GM10248 (cell line): ENCODE data around the gene SMTN.

Experiments
- CTCF ChIA-PET: fragments of 300-600 bp; sonication (Branson Sonifier 250); formaldehyde crosslinking; extraction: SDS; loops from one replicate; lab custom pipeline; 2021; ENCODE audit warnings: antibody characterized with exemption; lab: Yijun Ruan, JAX
- POLR2A ChIA-PET: fragments of 350-650 bp; sonication (Branson Sonifier 250); formaldehyde crosslinking; extraction: SDS; loops from one replicate; lab custom pipeline; 2020; ENCODE audit warnings: antibody characterized with exemption; lab: Yijun Ruan, JAX
- DNase-seq: peaks from one replicate; pipeline ENCODE4 v3.0.0; 2012; ENCODE audit errors: extremely low spot score
- TF ChIP-seq, protein P1 (sequence below): IDR thresholded peaks from 2 replicates; pipeline ENCODE4 v1.5.1; 2012; ENCODE audit warnings: mild to moderate bottlenecking, low read depth; ENCODE audit errors: extremely low read depth, missing control alignments, control extremely low read depth

The SMTN gene

DNA sequence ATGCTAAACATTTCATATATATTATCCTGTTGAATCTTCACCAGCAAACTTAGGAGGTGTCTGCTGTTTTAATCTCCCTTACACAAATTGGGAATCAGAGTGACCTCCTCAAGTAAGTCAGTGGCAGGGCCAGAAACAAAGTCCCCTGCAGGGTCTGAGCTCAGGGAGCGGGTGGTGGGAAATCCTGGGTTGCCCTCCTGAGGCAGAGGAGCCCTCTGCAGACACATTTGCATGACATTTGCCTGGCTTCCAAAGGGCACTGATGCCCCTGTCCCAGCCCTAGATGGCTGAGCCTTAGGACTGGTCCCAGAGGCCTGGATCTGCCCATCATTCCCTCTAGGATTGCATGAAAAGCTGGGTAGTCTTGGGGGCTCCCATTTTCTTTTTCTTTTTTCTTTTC is 39.5 kb downstream of the SMTN start:
- TF ChIP-seq, protein P1, sequence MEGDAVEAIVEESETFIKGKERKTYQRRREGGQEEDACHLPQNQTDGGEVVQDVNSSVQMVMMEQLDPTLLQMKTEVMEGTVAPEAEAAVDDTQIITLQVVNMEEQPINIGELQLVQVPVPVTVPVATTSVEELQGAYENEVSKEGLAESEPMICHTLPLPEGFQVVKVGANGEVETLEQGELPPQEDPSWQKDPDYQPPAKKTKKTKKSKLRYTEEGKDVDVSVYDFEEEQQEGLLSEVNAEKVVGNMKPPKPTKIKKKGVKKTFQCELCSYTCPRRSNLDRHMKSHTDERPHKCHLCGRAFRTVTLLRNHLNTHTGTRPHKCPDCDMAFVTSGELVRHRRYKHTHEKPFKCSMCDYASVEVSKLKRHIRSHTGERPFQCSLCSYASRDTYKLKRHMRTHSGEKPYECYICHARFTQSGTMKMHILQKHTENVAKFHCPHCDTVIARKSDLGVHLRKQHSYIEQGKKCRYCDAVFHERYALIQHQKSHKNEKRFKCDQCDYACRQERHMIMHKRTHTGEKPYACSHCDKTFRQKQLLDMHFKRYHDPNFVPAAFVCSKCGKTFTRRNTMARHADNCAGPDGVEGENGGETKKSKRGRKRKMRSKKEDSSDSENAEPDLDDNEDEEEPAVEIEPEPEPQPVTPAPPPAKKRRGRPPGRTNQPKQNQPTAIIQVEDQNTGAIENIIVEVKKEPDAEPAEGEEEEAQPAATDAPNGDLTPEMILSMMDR = no peak
- ChIA-PET POLR2A (no interaction called here), CTCF (no interaction called here)
- DNase-seq = no peak

DNA sequence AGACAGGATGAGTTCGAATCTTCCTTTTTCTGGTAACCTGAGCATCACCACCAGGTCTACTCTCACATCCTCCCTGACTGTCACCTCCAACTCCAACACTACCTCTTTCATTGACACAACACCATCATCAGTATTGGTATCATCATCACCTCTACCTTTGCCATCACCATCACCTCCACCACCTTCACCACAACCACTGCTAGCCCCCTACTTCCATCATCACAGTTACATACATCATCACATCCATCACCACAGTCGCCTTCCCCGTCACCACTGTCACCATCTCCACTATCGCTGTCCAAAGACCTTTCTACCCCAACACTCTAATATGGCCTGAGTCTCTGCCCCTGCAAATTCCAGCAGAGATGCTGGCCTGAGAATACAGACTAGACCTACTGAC is 40.3 kb downstream of the SMTN start:
- TF ChIP-seq, protein P1 = no peak
- CTCF ChIA-PET = no interaction called here
- DNase-seq = no peak
- POLR2A ChIA-PET = no interaction called here

DNA sequence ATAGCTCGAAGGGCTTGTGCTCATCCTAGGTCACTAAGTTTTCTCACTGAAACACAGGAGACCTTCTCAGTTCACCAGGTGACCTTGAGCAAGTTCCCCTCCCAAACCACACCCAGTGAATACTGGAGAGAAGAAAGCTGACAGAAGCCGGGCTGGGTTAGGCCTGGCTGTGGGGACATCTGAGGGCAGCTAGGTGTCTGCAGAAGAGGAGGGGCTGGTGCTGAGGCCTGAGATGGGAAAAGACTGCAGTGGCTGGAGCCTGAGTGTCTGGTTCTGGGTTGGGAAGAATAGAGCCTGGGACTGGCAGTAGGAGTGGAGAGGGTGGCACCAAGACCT is 41.0 kb downstream of the SMTN start:
- CTCF ChIA-PET = interaction anchor here (0.7 to 0.9 kb wide), 2 partner anchors 37 to 202 kb away, joined by 3 read pairs; no protein-coding TSS in a partner anchor
- TF ChIP-seq, protein P1 = no peak
- no peak for DNase-seq
- POLR2A ChIA-PET = no interaction called here

DNA sequence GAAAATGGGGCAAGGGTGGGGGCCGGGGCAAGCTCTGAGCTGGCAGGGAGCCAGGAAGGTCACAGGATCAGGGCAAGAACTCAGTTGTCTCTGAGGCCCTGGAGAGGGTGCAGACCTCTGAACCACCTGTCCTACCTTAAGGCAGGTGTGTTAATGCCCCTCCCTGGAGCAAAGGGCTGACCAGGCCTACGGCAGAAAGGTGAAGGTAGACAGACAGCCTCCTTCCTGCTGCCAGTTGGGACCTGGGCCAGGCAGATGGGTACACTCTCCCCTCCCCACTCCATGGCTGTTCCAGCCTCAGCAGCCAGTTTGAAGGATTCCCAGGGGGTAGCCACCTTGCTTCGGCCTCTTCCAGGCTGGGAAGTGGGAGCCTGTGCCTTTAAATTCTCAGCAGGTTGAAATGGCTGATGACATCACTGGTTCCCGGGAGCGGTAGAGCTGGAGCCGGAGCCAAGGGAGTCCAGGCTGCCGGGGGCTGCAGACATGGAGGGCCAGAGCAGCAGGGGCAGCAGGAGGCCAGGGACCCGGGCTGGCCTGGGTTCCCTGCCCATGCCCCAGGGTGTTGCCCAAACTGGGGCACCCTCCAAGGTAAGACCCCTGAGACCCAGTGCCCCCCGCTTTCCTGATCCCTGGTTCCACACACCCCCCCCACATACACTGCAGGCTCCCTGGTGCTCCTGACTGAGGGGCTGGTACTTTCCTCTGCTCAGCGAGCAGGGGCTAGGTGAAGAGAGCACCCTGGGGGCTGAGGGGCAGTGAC is 41.6 kb downstream of the SMTN start, which contains the start of gene INPP5J:
INPP5J (plus strand) TSS at position 435 of the 760 bp plus-strand sequence; CDS start at position 484, 49 bp downstream.
- POLR2A ChIA-PET = no interaction called here
- DNase-seq = no peak
- TF ChIP-seq, protein P1 = no peak
- CTCF ChIA-PET = interaction anchor here (0.7 to 0.9 kb wide), 2 partner anchors 38 to 203 kb away, joined by 3 read pairs; no protein-coding TSS in a partner anchor

DNA sequence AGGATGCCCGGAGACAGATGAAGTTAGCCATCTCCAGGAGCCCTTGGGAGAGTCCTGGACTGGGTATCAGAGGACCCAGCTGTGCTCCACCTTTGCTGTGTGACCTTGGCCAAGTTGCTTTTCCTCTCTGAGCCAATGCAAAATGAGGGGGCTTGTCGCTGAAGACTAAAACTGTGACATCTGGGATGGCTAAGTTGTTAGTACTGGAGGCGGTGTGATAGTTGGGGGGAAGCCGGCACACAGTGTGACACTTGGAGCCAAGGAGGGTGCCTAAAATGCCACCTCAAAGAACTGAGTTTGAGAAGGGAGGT is 42.1 kb downstream of the SMTN start:
- ChIA-PET CTCF (no interaction called here), POLR2A (no interaction called here)
- no peak for DNase-seq
- TF ChIP-seq, protein P1 = no peak

DNA sequence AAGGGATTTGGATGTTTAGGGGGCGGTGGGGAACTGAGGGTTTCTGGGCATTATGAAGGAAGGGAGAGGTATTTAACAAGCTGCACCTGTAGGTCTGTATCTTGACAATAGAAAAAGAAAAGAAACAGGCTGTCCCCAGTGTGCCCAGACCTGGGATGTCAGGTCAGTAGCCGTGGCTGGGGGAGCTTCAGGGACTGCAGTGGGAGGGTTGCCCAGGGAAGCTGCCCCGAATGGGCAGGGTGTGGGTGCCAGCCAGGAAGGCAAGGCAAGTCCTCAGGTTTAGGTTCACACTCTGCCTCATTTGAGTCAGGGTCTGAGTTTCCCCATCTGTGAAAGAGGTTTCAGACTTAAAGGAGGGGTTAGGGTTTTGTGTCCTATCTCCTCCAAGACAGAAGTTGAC is 43.2 kb downstream of the SMTN start:
- no peak for DNase-seq
- TF ChIP-seq, protein P1 = no peak
- CTCF ChIA-PET = interaction anchor here (1.1 to 1.2 kb wide), 2 partner anchors 16 to 108 kb away, joined by 3 read pairs; no protein-coding TSS in a partner anchor
- POLR2A ChIA-PET = no interaction called here
